ENCODE results near the gene RYR2.
"Not testable (repeated sequence)": the region's sequence is repeated elsewhere in the genome, so short reads cannot be mapped to it uniquely, and the experiment has no call there.

The RYR2 gene

DNA sequence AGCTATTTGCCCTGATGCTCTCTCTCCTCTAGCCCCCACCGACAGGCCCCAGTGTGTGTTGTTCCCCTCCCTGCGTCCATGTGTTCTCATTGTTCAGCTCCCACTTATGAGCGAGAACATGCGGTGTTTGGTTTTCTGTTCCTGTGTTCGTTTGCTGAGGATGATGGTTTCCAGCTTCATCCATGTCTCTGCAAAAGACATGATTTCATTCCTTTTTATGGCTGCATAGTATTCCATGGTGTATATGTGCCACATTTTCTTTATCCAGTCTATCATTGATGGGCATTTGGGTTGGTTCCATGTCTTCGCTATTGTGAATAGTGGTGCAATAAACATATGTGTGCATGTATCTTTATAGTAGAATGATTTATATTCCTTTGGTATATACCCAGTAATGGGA lies 110.0 kb downstream of the RYR2 start:
- not testable (repeated sequence) for DNase-seq

DNA sequence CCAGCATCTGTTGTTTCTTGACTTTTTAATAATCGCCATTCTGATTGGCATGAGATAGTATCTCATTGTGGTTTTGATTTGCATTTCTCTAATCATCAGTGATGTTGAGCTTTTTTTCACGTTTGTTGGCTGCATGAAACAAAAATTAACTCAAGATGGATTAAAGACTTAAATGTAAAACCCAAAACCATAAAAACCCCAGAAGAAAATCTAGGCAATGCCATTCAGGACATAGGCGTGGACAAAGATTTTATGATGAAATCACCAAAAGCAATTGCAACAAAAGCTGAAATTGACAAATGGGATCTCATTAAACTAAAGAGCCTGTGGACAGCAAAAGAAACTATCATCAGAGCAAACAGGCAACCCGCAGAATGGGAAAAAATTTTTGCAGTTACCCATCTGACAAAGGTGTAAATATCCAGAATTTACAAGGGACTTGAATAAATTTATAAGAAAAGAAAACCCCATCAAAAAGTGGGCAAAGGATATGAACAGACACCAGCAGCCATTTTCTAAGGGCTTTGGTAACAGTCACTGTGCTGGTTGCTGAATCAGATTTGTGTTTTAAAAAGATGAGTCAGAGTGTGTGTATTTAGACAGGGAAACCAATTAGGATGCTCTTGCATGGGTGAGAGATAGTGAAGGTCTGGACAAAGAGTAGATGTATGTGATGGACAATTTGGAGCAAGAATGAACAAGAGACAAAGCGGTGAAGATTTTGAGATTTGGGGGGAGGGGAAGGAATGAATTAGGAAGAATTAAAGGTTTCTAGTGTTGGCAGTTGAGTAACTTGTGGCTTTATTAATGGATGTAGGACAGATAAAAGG lies 110.7 kb downstream of the RYR2 start:
- no peak for DNase-seq

DNA sequence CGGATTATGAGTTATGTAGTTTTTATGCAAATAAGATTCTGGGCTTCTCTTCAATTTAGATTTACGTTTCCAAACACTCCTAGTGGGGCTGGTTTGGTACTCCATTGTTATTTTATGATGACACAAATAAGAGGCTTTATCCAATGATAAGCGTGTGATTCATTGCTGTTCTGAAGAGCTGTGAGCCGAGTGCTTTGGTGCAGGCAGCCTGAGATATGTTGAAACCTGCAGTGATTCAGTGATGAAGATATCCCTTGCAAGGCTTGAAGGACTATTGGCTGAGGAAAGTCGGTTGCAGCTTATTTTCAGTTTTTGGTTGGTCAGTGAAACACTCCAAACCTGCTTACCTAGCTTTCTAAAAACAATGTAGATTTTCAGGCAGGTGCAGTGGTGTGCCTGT lies 112.2 kb downstream of the RYR2 start:
- DNase-seq, result no peak

DNA sequence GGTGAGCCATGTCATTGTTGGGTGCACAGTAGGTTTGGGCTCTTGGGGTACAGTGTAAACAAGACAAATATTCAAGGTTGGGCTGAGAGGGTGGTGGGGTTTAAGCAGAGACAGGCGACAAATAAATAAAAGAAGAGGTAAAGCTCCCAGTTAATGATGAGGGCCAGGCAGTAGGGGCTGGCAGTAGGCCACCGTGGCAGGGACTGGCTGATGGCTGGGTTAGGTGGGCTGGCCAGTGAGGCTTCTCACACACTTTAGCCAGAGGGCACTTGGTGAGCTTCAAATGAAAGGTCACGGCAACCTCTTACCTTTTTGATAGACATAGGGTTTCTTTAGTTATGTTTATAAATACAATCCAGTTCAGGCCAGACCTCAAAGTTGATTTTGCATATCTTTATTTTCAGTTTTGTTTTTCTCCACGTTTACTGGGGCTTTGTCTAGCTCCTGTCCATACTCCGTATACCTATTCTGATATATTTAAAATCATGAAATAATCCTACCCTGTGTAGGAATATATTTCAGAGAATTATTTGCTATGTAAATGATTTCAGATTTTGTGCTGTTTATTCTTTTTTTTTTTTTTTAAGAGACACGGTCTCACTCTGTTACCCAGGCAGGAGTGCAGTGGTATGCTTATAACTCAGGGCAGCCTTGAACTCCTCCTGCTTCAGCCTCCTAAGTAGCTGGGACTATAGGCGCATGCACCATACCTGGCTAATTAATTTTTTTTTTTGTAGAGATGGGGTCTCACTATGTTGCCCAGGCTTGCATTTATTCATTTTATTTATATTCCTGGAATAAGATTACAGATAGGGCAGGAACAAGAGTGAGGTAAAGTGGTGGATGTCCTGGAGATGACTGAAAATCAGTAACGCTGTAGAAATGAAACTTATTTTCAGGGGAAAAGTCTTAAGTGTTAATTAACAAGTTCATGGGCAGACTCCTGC lies 122.7 kb downstream of the RYR2 start:
- DNase-seq, result no peak

DNA sequence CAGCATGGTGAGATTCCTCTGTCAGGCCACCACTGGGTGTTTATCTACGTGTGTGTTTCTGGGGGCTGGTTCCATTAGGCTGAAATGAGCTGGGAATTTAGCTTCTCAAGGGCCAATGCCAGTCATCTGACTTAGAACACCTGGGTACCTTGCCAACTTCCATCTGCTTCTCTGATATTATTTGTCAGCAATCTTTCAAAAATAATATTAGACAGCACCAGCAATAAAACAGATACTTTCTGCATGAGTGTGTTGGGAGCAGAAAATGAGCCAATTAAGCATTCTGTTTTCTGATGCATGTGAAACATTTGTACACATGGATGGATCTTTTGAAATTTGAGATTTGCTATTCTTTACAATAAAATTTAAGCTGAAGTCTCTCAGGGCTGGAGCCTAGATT lies 124.1 kb downstream of the RYR2 start:
- DNase-seq, result no peak

DNA sequence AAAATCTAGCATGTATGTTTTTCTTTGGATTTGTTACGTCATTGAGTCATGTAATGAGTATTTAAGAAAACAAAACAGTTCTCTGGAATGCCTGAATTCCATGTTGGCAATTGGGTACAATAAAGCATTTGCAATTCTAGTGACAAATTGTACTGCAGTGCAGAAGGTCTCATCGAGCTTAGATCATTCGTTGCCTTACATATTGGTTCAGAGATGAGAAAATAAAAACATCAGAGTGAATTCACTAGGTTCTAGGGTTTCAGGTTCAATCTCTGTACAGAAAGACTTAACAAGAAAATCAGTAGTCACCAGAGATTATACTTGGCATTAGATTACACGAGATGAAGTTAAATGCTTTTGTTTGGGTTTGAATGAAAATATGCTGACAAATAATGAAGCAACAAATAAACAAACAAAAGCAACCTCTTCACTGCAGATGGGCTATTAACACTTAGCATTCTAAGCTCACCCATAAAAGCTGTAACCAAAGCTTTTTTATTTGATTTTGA lies 124.7 kb downstream of the RYR2 start:
- no peak for DNase-seq

DNA sequence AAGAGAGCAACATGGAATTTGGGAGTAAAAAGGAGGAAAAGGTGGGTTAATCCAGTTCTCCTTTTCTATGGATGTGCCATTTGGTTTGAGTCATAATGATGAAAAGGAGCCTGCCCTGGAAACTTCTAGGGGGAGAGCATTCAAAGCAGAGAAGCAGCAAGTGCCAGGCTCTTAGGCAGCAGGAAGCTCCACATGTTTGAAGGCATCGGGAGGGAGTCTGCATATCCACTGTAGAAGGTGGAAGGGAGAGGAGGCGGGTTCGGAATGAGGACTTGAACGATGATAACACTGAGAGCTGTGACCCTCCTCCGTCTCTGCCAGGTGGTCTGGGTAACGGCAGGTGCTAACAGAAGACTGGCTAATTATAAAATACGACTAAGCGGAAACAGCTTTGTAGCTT lies 128.2 kb downstream of the RYR2 start:
- DNase-seq, result no peak

DNA sequence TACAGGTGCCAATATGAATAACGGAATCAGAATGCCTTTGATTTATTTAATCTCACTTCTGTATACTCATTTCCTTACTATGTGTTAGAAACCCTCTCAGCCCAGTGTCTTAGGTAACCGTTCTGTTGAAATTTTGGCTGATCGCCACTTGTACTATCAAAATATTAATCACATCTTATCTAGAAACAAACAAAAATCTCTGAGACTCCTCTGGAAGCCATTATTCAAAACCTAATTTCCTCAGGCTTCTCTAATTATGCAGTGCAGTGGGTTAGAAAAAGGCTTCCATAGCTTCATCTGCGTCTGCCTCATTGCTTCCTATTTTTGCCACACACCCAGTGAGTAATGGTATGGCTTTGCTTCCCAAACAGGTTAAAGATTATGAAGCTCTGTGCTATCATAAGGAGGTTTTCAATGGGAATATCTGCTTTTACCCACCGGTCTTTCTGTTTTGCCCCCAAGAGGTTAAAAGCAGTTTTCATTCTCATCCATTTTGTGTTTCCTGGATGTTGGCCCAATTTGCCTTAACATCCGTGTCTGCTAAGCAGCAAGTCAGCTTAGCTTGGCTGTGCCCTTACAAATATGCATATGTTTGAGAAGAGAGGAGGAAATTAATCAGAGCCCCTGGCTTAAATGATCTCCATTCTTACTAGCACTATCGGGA lies 129.6 kb downstream of the RYR2 start:
- no peak for DNase-seq

DNA sequence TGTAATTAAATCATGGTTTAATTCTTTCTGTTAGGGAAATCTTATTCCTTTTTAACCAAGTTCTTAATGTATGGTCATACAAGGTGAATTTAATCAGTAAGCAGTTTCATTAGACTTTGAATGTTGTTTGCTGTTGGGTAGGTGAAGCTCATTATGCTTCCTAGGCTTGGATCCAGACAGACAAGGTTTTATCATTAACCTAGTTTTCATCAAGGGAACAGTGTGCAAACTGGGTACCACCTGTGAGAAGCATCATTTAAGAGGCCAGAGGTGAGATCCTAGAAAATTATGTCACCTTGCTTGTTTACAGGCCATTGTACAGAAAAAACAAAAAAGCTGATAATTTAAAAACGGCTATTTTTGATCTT lies 130.1 kb downstream of the RYR2 start:
- no peak for DNase-seq

DNA sequence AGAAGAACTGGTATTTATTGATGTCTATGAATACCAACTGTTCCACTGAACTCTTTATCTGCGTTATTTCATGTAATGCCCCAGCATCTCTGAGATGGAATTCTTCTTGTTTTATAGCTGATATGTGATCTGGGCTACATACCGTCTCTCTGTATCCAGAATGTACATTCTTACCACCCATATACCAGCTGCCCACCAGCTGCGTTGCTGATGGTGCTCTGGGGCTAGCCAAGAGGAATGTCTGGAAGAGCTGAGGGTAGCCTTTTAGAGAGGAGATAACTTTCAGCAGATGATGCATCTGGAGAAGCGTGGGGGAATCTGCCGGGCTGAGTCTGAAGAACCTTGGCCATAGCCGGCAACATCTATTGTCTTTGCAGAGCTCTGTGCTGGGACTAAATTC lies 137.5 kb downstream of the RYR2 start:
- DNase-seq, result no peak

DNA sequence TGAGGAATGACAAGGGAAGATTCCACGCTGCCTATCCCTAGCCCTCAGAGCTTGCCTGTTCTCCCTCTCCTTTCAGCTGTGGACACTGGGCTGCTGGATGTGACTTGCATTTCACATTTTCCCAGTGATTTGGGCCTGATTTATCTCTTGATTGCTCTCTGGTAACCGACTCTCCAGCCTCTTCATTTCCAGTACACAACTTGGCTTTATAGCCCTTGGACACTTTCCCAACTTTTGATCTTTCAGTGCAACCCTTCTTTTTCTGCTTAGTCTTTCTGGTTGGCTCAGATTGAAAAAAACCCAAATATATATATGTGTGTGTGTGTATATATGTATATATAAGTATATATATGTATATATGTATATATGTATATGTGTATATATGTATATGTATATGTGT lies 138.3 kb downstream of the RYR2 start:
- no peak for DNase-seq

DNA sequence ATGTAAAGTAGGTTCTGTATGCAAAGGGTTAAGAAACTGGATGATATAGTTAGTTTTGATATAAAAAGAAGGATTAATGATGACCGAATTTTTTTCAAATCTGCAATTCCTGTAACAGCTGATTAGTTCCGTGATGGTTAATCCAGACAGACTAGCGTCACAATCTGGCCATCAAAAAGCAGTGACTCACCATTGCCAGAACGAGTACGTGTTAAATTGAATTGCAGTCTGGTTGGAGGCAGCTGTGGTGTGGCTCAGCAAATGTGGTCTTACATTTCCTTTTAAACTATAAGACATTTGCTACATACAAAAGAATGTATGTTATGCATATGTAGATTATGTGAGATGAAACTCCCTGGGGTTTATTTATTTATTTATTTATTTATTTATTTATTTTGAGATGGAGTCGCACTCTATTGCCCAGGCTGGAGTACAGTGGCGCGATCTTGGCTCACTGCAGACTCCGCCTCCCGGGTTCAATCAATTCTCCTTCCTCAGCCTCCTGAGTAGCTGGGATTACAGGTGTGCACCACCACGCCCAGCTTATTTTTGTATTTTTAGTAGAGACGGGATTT lies 139.8 kb downstream of the RYR2 start:
- DNase-seq, result no peak

DNA sequence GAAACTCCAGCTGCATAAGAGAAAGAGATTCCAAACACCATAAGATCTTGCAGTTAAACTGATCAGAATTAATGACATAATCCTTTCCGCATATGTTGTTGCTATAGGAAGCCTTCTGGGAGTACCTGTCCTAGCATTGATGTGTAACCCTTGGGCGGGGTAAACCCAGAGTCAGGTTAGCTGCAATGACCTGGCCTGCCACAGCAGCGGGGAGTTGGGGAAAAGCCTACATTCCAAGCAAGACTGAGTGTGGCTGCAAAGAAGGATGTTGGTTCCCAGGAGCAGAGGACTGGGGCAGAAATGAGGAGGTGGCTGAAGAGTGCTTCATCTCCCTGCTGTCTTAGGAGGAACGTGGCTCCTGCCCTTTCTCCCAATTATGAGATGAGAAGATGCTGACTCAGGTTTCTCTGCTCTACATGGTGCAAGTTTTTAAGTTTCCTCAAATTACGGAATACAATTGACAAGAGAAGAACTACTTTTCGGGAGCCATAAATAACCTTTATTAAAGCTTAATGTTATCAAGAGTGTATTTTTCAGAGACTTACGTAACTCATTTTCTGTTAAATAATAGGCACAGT lies 142.1 kb downstream of the RYR2 start:
- no peak for DNase-seq

DNA sequence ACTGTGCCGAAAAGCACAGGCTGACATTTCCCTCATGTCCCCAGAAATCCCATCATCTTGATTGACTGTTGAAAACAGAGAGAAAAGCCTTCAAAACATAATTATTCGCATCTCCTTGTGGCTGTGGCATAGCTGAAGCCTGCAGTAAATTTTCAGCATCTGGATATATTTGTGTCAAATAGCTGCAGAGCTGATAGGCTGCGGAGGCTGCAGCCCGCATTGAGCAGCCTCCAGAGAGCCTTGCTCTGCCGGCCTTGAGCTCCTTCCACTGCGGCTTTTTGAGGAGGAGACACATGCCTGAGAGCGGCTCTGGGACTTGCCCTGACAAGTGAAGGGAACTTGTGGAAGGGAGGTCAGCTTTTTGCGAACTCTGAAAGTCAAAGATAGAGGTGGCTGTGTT lies 144.7 kb downstream of the RYR2 start:
- no peak for DNase-seq

DNA sequence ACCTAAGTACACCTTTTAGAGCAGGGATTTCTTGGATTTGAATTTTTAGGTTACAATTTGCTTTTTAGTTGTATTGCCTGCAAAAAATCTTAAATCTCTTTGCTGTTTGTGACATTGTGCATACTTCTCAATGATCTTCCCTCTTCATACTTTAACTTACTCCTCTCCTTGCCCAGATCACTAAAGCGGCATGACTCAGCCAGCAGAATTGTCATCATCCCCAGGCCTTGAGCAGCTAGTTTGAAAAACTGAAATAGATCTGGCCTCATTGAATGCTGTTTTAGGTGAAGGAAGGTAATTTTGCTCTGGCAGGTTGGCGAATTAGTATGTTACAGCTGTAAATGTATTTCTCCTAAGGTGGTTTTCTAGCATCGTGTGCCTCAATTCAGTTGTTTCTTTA lies 145.9 kb downstream of the RYR2 start:
- DNase-seq, result no peak

DNA sequence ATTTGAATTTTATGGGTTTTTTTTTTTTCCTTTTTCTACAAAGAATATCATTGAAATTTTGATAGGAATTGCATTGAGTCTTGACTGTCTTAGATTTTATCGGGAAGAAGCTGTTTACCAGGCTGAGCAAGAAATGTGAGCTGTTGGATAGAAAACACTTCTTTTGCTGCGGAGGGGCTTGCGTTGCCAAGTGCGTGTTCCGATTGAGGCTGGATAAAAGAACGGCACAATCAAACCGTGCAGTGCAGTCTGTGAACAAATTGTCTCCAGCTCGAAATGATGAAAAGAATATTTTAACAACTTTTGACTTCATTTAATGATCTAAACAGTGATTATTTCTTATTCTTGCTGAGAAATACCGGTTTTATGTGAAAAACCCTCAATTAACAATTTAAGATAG lies 149.4 kb downstream of the RYR2 start:
- no peak for DNase-seq

DNA sequence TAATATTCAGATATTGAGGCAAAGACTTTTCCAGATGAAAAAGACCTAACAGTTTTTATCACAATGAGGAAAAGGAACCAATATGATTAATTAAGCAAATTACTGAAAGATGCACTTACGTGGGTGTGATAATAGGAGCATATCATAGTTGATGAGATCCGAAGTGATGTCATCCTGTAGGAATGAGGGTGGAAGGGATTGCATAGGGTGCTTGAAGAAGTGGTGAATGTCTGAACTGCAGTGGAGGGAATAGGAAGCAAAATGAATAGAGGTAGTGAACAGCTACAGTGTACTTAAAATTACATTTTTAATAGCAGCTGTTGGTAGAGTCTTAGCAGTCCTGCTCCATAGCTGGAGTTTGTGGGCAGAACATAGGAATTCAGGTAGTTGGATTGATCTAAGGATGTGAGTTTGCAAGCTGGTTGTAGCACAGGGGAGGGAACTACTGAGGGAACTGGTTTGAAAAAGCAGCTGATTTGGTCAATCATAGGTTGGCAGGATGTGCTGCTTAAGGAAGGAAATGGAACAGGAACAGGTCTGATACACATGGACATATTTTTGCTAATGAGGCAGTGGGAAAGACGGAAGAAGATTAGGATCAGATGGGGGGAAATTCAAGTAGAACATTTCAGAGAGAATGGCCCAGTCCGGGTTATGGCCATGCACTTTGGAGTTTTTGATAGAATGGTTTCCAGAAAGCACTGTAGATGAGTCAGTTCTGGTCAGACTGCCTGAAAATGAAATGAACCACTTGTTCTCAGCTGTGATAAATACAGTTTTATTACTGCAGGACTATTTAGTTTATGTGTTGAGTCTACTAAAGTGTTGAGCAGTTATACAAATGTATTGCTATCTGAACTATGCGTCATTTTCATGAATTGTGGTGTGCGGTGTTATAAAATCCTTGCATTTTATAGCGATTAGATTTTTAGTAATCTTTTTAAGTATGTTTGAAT lies 155.8 kb downstream of the RYR2 start:
- no peak for DNase-seq

DNA sequence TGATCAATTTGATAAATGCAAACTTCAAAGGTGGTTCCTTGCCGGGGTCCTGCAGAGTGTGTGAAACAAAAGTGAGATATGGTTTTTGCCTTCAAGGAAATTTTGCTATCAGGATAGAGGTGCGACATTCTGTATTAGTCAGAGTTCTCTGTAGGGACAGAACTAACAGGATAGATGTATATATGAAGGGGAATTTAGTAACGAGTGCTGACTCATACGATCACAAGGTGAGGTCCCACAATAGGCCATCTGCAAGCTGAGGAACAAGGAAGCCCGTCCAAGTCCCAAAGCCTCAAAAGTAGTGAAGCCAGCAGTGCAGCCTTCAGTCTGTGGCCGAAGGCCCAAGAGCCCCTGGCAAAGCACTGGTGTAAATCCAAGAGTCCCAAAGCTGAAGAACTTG lies 157.0 kb downstream of the RYR2 start:
- DNase-seq, result no peak

DNA sequence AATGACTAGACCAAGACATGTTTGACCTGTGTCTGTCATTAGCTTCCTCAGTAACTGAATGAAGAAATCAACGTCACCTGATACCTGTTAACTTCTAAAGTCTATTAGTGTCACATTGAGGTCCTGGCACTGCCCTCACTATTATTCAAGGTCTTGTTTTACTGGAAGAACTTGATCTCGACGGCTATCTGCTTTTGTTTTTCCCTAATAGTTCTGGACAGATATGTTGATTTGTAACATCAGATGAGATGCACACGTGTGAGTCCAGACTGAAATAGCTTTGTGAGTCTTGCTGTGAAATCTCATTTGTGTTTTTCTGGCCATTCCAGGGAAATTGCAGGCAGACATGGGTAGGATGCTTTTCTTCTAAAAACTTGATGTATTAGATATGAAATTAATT lies 159.2 kb downstream of the RYR2 start:
- no peak for DNase-seq

DNA sequence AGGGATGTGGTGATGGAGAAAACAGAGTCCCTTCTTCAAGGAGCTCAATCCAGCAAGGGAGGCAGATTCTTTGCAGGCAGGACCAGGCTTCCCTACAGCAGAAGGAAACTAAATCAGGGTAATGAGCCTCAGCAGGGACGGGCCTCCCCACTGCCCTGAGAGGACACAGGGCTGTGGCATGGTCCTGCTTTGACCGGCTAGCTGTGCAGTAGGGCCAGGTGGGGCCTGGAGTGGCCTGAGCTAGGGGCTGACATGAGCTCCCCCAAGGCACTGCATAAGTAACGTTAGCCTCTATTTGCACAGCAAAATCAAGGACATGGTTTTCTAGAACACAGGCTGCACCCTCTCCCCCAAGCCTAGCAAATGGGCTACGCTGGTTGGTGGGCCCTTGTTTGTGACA lies 162.9 kb downstream of the RYR2 start:
- DNase-seq, result no peak

DNA sequence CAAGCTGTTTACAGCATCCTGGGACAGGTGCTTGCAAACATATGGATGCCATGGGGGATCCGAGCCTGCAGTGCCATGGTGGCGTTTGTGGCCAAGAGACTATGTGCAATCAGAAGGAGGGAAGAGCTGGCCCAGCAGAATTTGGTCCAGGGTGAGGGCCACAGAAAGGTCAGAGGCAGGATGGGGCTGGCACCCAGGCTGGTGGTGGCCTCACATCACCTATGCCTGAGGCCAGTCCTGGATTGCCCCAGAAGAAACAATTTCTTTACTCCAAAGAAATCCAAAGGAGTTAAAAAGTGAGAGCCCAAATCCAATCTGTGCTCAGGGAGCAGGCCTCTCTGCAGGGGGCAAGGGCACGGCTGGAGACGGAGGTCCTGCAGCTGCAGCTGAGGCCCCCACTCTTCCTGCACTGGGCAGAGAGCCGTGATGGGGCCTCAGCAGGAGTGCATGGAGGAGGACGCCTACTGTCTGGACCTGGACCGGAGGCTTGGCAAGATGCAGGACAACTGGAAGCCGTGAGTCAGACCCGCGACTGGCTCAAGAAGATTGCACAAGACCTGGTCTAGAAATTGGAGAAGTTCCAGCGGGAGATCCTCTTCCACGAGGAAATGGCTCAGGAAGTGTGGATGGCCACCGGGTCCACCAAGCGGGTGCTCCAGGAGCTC lies 163.5 kb downstream of the RYR2 start:
- DNase-seq, result no peak
